ENCODE results near the gene IFNG. TPM values are rescaled to one million over a fixed set of nuclear protein-coding genes. Genes with fewer than 3 reads are reported as not detected.

The IFNG gene
- total RNA-seq, 1 donor from 2014 or later, result not detected

GRCh38 chr12:68135520-68135919, 24.0 kb downstream of the IFNG start:
- H3K4me3 Mint-ChIP-seq (ENCODE audit: unreplicated experiment), result no peak overlapping the region
- no peak for TF ChIP-seq CTCF (IDR thresholded peaks at IDR 0.05; ENCODE audit: unreplicated experiment)
- no peak for DNase-seq (ENCODE audit: low spot score)
- H3K4me1 Mint-ChIP-seq (ENCODE audit: unreplicated experiment), result peaks cover 4% of the 10 kb centered on the region
- peaks cover 2% of the 10 kb centered on the region for H3K27me3 Mint-ChIP-seq (ENCODE audit: unreplicated experiment)
- H3K36me3 Mint-ChIP-seq (ENCODE audit: low read depth, unreplicated experiment), result peaks cover 5% of the 10 kb centered on the region
- no peak overlapping the region for H3K27ac Mint-ChIP-seq (ENCODE audit: unreplicated experiment)
- H3K9me3 Mint-ChIP-seq (ENCODE audit: unreplicated experiment), result peaks cover under 1% of the 10 kb centered on the region

GRCh38 chr12:68131867-68132414, 27.6 kb downstream of the IFNG start:
- H3K36me3 Mint-ChIP-seq (ENCODE audit: low read depth, unreplicated experiment), result peaks cover 5% of the 10 kb centered on the region
- H3K4me1 Mint-ChIP-seq (ENCODE audit: unreplicated experiment), result no peaks in the 10 kb centered on the region
- no peak overlapping the region for H3K27ac Mint-ChIP-seq (ENCODE audit: unreplicated experiment)
- no peak overlapping the region for H3K4me3 Mint-ChIP-seq (ENCODE audit: unreplicated experiment)
- H3K27me3 Mint-ChIP-seq (ENCODE audit: unreplicated experiment), result no peaks in the 10 kb centered on the region
- peaks cover 6% of the 10 kb centered on the region for H3K9me3 Mint-ChIP-seq (ENCODE audit: unreplicated experiment)
- no peak for DNase-seq (ENCODE audit: low spot score)
- TF ChIP-seq CTCF (IDR thresholded peaks at IDR 0.05; ENCODE audit: unreplicated experiment), result no peak

GRCh38 chr12:68129979-68130378, 29.6 kb downstream of the IFNG start:
- no peak for TF ChIP-seq CTCF (IDR thresholded peaks at IDR 0.05; ENCODE audit: unreplicated experiment)
- no peak for DNase-seq (ENCODE audit: low spot score)
- Mint-ChIP-seq H3K4me1 (ENCODE audit: unreplicated experiment) (no peaks in the 10 kb centered on the region), H3K27ac (ENCODE audit: unreplicated experiment) (no peak overlapping the region), H3K4me3 (ENCODE audit: unreplicated experiment) (no peak overlapping the region), H3K27me3 (ENCODE audit: unreplicated experiment) (no peaks in the 10 kb centered on the region), H3K36me3 (ENCODE audit: low read depth, unreplicated experiment) (peaks cover 5% of the 10 kb centered on the region), H3K9me3 (ENCODE audit: unreplicated experiment) (peaks cover 6% of the 10 kb centered on the region)

GRCh38 chr12:68122236-68122920, 37.2 kb downstream of the IFNG start:
- Mint-ChIP-seq H3K9me3 (ENCODE audit: unreplicated experiment) (no peaks in the 10 kb centered on the region), H3K4me1 (ENCODE audit: unreplicated experiment) (peaks cover 5% of the 10 kb centered on the region), H3K27ac (ENCODE audit: unreplicated experiment) (no peak overlapping the region), H3K27me3 (ENCODE audit: unreplicated experiment) (no peaks in the 10 kb centered on the region), H3K4me3 (ENCODE audit: unreplicated experiment) (no peak overlapping the region), H3K36me3 (ENCODE audit: low read depth, unreplicated experiment) (no peaks in the 10 kb centered on the region)
- TF ChIP-seq CTCF (IDR thresholded peaks at IDR 0.05; ENCODE audit: unreplicated experiment), result no peak
- DNase-seq (ENCODE audit: low spot score), result no peak

- H3K36me3 Mint-ChIP-seq (ENCODE audit: low read depth, unreplicated experiment), result no peaks in the 10 kb centered on the region
- H3K27ac Mint-ChIP-seq (ENCODE audit: unreplicated experiment), result no peak overlapping the region
- TF ChIP-seq CTCF (IDR thresholded peaks at IDR 0.05; ENCODE audit: unreplicated experiment), result no peak
- H3K9me3 Mint-ChIP-seq (ENCODE audit: unreplicated experiment), result no peaks in the 10 kb centered on the region
- no peaks in the 10 kb centered on the region for H3K27me3 Mint-ChIP-seq (ENCODE audit: unreplicated experiment)
- no peak overlapping the region for H3K4me3 Mint-ChIP-seq (ENCODE audit: unreplicated experiment)
- no peak for DNase-seq (ENCODE audit: low spot score)
- H3K4me1 Mint-ChIP-seq (ENCODE audit: unreplicated experiment), result peaks cover 5% of the 10 kb centered on the region
Measured at GRCh38 chr12:68121143-68121542, 38.4 kb downstream of the IFNG start.
